Measurements from ENCODE around the gene POMC.

GRCh38 chr2:25115249-25115883 is 53.0 kb downstream of the POMC start:
- TF ChIP-seq POLR2A (IDR thresholded peaks at IDR 0.05): no peak
- TF ChIP-seq, protein P1, sequence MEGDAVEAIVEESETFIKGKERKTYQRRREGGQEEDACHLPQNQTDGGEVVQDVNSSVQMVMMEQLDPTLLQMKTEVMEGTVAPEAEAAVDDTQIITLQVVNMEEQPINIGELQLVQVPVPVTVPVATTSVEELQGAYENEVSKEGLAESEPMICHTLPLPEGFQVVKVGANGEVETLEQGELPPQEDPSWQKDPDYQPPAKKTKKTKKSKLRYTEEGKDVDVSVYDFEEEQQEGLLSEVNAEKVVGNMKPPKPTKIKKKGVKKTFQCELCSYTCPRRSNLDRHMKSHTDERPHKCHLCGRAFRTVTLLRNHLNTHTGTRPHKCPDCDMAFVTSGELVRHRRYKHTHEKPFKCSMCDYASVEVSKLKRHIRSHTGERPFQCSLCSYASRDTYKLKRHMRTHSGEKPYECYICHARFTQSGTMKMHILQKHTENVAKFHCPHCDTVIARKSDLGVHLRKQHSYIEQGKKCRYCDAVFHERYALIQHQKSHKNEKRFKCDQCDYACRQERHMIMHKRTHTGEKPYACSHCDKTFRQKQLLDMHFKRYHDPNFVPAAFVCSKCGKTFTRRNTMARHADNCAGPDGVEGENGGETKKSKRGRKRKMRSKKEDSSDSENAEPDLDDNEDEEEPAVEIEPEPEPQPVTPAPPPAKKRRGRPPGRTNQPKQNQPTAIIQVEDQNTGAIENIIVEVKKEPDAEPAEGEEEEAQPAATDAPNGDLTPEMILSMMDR (IDR thresholded peaks at IDR 0.05): no peak
